Suprapubic skin (tissue), 3 donors: ENCODE measurements around the gene CXCR3.

Experiments used
- CTCF ChIP-seq, 2 donors: fragments of 200-600 bp in 1 of 2; fragments of 450-650 bp in 1 of 2; sonication (generic) in 1 of 2; IDR thresholded peaks; one replicate each; pipeline ENCODE4 v1.5.1; 2016 to 2019; ENCODE audit warnings: antibody characterized with exemption in 2 of 2, mild to moderate bottlenecking in 1 of 2, moderate library complexity in 1 of 2
- POLR2A ChIP-seq, 2 donors: fragments of 450-650 bp; IDR thresholded peaks; one replicate each; pipeline ENCODE4 v1.6.1; 2017; ENCODE audit warnings: antibody characterized with exemption in 2 of 2, mild to moderate bottlenecking in 2 of 2, moderate library complexity in 2 of 2

- no peak for TF ChIP-seq POLR2A (IDR thresholded peaks at IDR 0.05)
- no peak for TF ChIP-seq CTCF (IDR thresholded peaks at IDR 0.05)
These were observed 44.7 kb downstream of the CXCR3 start for GRCh38 chrX:71573590-71573989.
